GM19455 (cell line): ENCODE results near the gene ACO1.

Experiments used
- ATAC-seq: cut with Tn5 transposase; IDR thresholded peaks from one replicate; pipeline ENCODE4 v1.9.1; 2021; ENCODE audit not compliant: unreplicated experiment

Gene ACO1

DNA sequence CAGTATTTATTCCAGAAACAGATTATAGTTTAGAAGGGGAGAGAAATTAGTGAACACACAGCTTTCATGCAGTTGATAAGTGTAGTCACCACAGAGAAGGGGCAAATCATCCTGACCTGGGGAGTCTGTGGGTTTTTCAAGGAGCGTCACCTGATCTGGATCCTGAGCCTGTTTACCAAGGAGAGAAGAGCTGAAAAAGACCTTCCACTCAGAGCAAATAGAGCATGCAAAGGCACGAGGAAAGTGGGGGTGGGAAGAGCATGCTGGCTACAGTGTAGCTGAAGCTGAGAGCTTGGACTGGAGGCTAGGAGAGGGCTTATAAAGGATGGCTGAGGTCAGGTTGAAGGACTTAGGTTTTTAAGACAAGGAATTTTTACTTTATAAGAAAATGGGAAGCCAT is 30.4 kb downstream of the ACO1 start:
- ATAC-seq = no peak

DNA sequence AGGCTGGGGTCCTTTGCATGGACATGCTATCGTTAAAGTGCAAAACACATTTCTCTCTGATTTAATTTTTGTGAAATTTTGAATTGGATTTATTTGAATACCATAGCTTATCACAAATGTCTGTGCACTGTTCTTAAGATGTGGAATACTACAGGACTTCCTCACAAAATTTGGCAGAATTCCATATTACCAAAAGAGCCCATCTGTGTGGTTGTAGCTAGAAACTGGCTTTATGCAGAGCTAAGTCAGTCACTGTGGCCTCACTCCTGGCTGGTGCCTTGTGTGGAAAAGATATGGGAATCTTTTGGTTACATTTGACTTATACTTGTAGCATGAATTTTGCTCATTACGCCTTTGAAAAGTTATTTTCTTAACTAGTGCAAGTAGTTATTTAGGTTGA is 35.5 kb downstream of the ACO1 start:
- ATAC-seq = no peak

DNA sequence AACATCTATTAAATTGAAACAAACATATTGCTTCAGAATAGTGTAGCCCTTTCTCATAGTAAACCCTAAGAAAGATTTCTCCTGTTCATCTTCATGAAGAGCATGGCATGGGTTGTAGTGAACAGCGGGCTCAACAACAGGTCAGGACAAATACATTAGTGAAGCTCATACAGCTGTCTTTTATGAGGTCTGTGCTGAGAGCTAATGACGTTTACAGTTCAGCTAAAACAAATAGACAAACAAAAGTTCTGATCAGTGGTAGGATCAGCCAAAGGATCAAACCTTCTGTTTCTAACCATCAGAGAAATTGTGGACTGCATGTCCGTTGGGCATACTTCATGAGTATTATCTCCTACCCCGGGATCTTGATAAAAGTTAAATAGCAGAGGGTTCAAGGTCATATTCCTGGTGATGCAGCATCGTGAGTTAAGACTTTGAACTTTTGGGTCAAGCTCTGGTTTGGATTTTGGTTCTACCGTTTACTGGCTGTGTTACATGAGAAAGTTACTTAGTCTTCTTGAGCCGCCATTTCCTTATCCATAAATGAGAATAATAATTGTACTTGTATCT is 37.9 kb downstream of the ACO1 start:
- ATAC-seq = no peak

DNA sequence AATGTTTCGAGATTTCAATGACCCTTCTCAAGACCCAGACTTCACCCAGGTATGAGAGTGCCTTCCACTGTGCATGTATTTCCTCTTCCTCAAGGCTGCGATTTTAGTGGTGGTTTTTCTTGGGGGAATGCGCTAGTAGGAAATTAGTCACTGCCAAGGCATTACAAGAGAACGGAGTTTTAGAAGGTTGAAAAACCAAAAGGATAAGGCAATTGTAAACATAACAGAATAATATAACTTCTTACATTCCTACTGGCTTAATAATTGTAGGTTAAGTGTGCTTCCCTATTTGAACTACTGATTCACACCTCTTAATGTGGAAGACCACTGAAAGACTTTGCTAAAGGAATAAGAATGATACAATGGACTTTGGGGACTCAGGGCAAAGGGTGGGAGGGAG is 38.9 kb downstream of the ACO1 start:
- no peak for ATAC-seq

DNA sequence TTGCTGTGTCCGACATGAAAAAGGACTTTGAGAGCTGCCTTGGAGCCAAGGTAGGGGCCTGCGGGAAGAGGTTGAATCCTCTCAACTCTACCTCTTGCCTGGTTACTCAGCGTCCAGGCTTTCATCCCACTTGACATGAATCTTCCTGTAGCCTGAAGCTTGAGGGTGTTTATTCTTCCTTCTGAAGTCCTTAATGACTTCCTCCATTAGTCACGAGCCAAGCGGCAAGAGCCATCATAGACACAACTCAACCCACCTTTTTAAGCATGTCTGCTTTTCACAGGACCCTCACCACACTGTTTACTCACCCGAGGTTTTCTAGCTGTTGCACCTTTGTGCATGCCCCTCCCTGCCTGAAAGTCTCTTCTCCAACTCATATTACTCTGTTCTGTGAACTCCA is 40.2 kb downstream of the ACO1 start:
- ATAC-seq = no peak

DNA sequence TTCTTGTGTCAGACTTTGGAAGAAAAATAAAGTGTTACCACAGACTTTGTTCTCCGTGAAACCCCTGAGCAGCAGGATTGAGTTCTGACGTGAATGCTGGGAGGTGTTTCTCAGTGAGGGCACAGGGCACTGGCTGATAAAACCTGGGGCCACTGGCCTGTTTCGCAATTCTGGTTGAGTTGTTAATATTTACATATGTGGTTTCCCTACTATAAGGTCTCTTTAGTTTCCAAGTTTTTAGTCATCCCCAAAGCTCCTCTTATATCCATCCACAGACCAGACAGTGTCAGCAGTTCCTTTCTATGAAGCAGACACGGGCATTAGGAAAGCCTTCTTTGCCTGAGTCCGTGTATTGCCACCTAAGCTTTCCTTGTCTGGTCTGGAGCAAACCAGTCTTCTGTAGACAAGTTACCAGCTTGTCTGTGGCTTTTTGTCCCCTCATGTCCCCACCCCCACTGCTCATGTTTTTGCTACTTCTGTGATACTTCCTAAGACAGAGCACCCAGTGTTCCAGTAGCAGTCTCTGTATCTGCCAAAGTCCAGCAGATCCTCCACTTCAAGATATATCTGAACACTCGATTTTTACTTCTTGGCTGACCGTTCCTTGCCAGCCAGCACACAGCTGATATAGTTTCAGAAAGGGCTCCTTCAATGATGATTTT is 42.0 kb downstream of the ACO1 start:
- ATAC-seq = no peak

DNA sequence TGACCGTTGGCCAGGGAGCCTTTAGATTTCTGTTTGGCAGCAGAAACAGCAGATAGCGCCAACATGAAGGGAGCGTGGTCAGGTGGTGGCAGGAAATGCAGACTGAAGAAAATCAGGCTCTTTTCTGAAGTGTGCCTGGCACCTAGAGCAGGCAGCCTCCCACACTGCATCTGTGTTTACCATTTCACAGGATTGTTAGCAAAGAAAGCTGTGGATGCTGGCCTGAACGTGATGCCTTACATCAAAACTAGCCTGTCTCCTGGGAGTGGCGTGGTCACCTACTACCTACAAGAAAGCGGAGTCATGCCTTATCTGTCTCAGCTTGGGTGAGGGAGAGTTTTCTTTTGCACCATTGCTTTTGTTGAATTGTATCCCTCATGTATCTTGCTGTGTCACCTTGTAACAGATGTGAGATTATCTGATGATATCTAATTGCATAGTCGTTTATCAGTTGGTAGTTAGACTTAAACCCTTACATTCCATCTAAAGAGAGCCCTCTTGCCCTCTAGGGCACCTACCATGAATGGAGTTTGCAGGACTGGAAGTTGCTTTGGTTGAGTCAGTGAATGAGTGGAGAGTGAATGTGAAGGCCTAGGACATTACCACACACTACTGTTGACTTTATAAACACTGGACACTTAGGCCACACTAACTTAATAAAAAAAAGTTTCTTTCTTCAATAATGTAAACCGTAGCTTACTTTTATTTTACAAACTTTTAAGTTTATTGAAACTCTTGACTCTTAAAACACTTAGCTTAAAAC is 42.8 kb downstream of the ACO1 start:
- ATAC-seq = no peak

DNA sequence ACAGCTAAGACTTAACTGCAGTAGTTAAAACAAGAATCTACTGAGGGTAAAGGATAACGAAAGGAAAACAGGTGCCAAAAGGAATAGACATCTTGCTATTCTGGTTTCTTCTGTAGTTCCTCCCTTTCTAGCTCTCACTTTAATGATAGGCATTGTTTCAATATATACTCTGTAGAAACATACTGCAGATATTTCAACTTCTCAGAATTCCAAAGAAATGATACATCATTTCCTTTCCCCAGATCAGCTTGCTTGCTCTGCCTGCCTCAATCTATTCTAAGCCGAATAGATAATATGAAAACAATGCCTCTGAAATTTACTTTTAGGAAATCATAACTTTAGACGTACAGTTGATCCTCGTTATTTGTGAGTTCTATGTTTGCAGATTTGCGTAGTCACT is 46.3 kb downstream of the ACO1 start:
- no peak for ATAC-seq

DNA sequence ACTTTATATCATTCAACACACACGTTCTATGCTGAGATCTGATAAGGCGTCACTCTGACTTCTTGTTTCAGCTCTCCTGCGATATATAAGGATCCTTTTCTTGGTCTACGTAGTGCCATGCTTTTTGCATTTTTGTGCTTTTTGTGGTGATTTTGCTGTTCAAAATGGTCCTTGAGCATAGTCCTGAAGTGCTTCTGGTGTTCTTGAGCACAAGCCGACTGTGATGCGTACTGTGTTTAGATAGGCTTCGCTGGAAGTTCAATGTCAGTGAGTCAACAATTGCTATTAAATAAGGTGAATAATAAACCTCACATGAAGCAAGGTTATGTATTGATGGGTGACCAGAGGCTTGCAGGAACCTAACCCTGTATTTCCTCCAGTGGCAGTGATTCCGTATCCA is 46.8 kb downstream of the ACO1 start:
- ATAC-seq = no peak

DNA sequence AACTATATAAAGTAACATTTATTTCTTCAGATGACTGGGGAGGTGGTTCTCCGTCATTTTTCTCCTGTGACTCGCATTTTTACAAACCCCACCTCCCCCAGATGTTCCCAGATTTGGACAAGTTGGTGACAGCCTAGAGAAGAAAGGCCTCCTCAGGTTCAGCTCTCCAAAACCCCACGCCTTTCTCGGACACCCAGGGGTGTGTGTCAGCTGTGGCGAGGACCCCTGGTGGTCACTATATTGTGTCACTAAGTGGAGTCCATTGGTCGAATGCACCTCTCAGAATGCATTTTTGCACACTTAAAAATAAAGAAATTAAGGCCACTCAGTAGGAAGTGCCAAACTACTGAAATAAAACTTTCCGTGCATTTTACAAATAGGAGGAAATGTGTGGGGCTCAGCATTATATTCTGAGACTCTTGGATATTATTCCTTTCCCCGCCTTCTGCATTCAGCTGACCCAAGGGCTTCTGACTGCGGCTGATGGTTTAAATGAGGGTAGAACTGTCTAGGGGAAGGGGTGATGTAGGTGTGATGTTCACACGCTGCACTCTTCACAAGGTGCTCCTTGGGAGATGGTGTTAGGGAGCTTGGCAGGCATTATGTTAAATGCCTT is 47.6 kb downstream of the ACO1 start:
- ATAC-seq = no peak

DNA sequence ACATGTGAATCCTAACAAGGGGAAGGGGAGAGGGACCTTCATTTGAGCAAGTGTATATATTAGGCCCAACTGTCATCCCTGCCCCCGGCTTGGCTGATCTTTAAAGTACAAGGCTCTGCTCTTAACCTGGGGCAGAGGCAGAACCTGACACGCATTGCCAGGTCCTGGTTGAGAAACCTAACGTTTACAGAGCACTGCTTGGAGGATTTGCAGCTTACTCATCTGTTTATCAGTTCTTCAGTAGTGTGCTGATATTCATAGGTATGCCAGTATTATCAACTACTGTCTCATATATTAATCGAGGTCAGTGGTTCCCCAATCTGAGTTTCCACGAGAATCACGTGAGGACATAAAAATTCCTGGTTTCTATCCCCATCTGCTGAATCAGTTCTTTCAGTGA is 50.4 kb downstream of the ACO1 start:
- ATAC-seq = no peak

DNA sequence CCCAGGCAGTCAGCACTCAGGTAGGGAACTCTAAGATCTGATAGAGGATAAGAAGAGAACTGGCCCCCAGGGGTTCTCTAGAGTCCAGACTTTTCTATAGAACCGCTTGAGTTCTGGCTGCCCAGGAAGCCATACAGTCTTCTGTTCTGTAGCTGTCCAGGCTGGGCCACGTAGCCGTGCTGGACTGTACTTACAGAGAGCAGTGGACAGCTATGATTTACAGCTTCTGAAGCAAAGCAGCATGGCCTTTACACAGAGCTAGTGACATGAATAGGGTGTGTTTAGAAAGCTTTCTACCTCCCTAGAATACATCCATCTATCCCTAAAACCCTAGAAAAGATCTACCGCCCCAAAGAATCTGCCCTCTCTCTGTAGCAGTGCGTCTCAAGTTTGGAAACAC is 57.2 kb downstream of the ACO1 start:
- ATAC-seq = no peak

DNA sequence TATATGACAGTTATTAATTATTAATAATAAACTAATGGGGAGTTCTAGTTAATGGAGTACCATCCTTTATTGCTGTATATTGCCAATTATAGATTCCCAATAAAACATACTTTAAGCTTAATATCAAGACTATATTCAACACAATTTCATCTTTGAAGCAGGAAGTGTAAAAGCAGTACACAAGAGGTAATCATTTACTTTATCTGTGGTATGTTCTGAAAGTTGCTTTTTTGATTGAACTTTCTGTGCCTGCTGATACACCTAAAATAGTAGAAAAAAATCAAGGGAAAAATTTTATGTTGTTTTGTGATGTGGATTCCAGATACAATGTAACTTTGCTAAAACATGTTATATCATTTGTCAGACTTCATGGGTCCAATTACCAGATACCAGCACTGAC is 58.0 kb downstream of the ACO1 start:
- ATAC-seq = no peak

DNA sequence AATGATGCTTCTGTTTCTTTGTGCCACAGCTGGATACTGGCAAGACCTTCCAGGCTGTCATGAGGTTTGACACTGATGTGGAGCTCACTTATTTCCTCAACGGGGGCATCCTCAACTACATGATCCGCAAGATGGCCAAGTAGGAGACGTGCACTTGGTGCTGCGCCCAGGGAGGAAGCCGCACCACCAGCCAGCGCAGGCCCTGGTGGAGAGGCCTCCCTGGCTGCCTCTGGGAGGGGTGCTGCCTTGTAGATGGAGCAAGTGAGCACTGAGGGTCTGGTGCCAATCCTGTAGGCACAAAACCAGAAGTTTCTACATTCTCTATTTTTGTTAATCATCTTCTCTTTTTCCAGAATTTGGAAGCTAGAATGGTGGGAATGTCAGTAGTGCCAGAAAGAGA is 65.5 kb downstream of the ACO1 start:
- ATAC-seq = no peak

DNA sequence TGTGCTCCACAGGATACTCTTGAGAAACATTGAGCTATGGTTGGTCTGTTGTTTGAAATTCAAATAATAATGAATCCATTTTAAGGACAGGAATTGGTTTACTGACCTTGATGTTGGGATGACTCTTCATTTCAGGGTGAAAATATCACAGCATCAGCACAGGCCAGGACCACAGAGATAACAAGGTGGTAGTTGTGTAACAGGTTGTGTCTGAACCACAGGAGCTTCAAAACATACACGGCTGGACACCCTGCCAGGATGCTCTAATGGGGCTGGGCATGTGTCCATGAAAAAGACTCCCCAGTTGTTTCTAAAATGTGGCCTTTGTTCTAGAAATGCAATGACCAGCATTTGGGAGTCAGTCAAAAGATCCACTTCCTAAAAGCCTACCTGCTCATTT is 69.8 kb downstream of the ACO1 start:
- no peak for ATAC-seq

DNA sequence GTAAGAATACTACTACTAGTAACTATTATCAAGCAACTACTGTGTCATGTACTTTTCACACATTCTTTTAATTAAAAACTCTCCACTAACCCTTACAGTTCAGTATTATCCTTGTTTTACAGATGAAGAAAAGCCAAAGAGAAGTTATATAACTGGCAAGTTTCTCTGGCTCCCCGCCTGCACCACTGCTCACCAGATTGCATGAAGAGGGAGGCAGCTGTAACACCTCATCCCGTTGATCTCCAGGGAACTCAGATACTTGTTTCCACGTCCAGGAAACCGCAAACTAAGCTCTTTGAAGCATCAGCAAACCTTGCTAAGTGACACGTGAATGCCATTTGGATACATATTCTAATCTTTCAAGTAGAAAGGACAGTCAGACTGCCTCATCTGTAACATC is 71.3 kb downstream of the ACO1 start:
- ATAC-seq = no peak

DNA sequence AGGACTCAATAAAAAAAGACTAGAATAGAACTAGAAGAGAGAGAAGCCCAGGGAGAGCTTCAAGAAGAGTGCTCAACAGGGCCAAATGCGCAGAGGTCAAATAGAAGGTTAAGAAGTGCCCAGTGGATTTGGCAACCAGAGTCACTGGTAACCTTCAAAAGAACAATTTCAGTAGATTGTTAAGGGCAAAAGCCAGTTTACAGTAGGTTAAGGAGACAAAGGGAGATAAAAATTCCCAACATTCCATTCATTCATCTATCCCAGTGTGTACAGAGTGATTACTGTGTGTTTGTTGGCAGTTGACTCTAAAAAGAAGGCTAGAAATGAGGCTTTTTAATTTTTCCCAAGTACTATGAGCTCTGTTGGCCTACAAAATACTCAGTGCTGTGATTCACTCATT is 72.1 kb downstream of the ACO1 start:
- no peak for ATAC-seq

DNA sequence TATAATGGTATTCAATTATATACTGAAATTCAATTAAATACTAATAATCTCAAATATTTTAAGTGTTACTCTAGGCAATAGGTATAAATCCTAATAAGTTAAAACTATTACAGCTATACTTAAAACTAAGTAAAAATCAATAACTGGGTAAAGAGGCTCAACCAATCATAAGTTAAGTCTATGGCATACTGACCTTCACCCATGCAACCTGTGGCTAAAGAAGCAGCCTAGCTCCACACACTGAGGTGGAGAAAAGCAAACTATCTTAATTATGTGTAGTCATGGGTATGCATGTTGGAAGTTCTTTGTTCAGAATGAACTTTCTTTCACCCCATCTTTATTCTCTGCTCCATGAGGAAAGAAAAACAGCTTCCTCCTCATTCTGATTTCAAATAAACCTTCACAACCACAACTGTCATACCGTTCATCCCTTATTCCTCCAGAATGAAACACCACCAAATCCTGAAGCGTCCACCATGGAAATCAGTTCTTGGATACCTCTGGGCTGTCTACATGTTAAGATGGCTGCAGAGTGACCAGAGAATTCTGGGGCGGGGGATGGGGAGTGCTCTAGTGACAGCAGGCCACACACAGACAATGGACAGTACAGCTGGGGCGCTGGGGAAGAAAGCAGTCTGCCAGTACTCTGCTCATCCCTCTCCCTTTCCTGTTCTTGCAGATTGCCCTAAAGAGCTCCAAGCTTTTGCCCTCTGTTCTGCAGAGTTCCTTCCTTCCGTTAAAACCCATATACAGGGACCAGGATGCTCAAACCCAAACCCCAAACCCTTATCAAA is 79.3 kb downstream of the ACO1 start:
- ATAC-seq = no peak

DNA sequence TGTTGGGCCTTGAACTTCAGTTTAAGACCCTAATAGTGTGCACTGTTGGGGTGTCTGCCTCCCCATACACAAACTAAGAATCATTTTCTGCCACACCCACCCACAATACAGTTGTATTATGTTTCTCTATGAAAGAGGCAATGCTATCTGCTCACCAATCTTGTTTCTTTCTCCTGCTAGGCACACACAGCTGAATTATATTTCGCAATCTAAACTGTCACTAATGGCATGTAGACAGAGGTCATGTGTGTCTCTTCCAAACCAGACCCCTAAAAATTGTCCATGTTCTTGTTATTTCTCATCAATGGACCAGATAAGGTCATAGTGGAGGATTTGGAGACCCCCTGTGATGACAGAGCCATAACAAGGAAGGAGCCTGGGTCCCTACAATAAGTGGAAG is 84.3 kb downstream of the ACO1 start:
- ATAC-seq = no peak

DNA sequence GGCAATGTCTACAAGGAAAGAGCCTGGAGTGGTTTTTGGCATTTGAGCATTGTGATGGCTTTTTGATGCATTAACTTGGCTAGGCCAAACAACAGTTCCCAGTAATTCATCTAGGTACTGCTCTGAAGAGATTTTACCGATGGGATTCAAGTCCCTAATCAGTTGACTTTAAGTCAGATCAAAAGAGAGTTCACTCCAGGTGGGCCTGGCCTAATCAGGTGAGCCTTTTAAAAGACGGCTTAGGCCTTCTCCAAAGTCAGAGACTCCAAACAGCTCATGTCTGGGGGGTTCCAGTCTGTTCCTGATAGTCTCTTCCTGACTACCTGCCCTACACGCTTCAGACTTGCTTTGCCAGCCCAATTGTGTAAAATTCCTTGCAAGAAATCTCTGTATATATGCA is 87.9 kb downstream of the ACO1 start:
- ATAC-seq = no peak

DNA sequence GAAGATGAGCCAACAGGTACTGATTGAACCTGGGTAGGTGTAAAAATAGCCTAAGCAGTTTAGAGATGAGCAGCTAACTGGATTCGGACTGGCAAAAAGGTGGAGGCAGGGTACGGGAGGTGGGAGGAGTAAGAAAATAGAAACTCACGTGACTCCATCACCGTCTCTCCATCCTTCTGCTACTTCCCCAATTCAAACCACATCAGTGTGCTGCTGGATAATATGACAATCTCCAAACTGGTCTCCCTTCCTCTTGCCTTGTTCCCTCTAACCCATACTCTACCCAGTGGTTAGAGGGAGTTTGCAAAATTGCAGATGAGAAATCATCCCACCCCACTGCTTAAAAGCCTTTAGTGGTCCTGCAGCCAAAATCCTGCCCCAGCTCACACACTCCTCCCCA is 98.9 kb downstream of the ACO1 start:
- ATAC-seq = no peak
